NCI-H748 (cell line): ENCODE data around the gene GABRD.
A peak's percentile ranks its signal among the peaks of the same experiment; 100 is the strongest.

Source experiments
- DNase-seq: peaks from one replicate; lab custom pipeline; 2025; ENCODE audit not compliant: unreplicated experiment; lab: John Stamatoyannopoulos, UW

Gene GABRD

GRCh38 chr1:2037314-2037979 lies 18.3 kb downstream of the GABRD start:
- DNase-seq = no peak

- no peak for DNase-seq
Measured at GRCh38 chr1:2038229-2038628, 19.1 kb downstream of the GABRD start.

- no peak for DNase-seq
Measured at GRCh38 chr1:2039251-2039650, 20.1 kb downstream of the GABRD start.

GRCh38 chr1:2041305-2041704 lies 22.2 kb downstream of the GABRD start:
- no peak for DNase-seq

- no peak for DNase-seq
Measured at GRCh38 chr1:2041887-2042286, 22.7 kb downstream of the GABRD start.

- peak; percentile 10 for DNase-seq
Measured at GRCh38 chr1:2042830-2043773, 24.0 kb downstream of the GABRD start.

GRCh38 chr1:2043886-2044285 lies 24.7 kb downstream of the GABRD start:
- DNase-seq = no peak

GRCh38 chr1:2044510-2045319 lies 25.6 kb downstream of the GABRD start:
- DNase-seq = peak; percentile 38

GRCh38 chr1:2045468-2046173 lies 26.5 kb downstream of the GABRD start:
- no peak for DNase-seq

- DNase-seq = peak; percentile 61
Measured at GRCh38 chr1:2046174-2046917, 27.2 kb downstream of the GABRD start.

GRCh38 chr1:2046953-2047748 lies 28.0 kb downstream of the GABRD start:
- DNase-seq = no peak

GRCh38 chr1:2047749-2048729 lies 28.9 kb downstream of the GABRD start:
- no peak for DNase-seq

- DNase-seq = peak; percentile 65
Measured at GRCh38 chr1:2049225-2049717, 30.1 kb downstream of the GABRD start.

- DNase-seq = peak; percentile 92
Measured at GRCh38 chr1:2049718-2050431, 30.7 kb downstream of the GABRD start, which contains the start of gene PRKCZ. TSS of gene PRKCZ (plus strand) at chr1:2050411. CDS start at chr1:2050631, 220 bp downstream.

GRCh38 chr1:2050461-2050792 lies 31.3 kb downstream of the GABRD start:
- DNase-seq = peak; percentile 71

- peak; percentile 20 for DNase-seq
Measured at GRCh38 chr1:2050793-2051682, 31.9 kb downstream of the GABRD start.
